ENCODE results near the gene ZCRB1. TPM values are rescaled to one million over a fixed set of nuclear protein-coding genes. Genes with fewer than 3 reads are reported as not detected.

Gene ZCRB1
- total RNA-seq, 1 experiment from 2014 or later, result 71.5 TPM

DNA sequence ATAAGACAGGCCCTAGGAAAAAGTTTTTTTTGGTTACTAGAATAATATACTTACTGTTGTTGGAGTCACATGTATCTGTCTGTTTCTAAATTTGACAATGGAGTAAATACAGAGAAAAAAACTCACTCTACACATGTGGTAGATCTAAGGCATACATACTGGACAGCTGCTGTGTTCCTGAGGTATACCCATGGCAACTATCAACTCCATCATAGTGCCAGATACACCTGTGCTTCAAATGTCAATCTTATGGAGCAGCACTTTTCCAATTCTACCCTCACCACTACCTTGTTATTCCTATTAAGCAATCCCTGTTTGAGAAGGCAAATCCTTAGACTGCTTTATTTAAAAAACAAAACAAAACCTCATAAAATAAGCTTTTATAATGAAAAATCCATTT lies 3.3 kb downstream of the ZCRB1 start:
- Histone ChIP-seq H3K9ac (ENCODE audit: extremely low read depth, insufficient read length, low read length) (no peak overlapping the region), H3K27ac (ENCODE audit: insufficient read length, low read depth, low read length) (no peak overlapping the region), H3K18ac (ENCODE audit: insufficient read length, low read depth, low read length) (no peak overlapping the region), H2BK20ac (ENCODE audit: low read depth, low read length, poor library complexity, severe bottlenecking) (no peak overlapping the region), H3K79me1 (ENCODE audit: insufficient read depth, low read depth, low read length, poor library complexity, severe bottlenecking) (no peaks in the 10 kb centered on the region), H2BK12ac (ENCODE audit: insufficient read length, low read depth, low read length) (no peak overlapping the region), H2AFZ (ENCODE audit: low read length) (no peak overlapping the region), H3K79me2 (ENCODE audit: insufficient read depth, low read length) (peaks cover 13% of the 10 kb centered on the region; the same call in 1 of the 2 replicates), H3K56ac (ENCODE audit: insufficient read length, low read depth, low read length) (no peak overlapping the region), H3K27me3 (ENCODE audit: insufficient read depth, low read length) (no peaks in the 10 kb centered on the region), H2BK120ac (ENCODE audit: low read depth, low read length, poor library complexity, severe bottlenecking) (no peak overlapping the region), H3K23me2 (ENCODE audit: insufficient read length, low read depth, low read length, poor library complexity, severe bottlenecking) (peaks cover 6% of the 10 kb centered on the region), H4K91ac (ENCODE audit: insufficient read length, low read depth, low read length) (no peak overlapping the region), H3K4me1 (ENCODE audit: insufficient read depth, low read length) (no peaks in the 10 kb centered on the region), H3K23ac (ENCODE audit: insufficient read length, low read depth, low read length) (no peak overlapping the region), H2AK5ac (ENCODE audit: insufficient read length, low read length) (no peak overlapping the region), H3K4me2 (ENCODE audit: insufficient read depth, insufficient read length, low read length) (no peak overlapping the region), H3K4ac (ENCODE audit: low read depth, low read length) (no peak overlapping the region), H3K9me3 (ENCODE audit: control insufficient read depth, low read depth, low read length) (no peaks in the 10 kb centered on the region), H4K8ac (replicated peaks; ENCODE audit: insufficient read length, low read depth, low read length) (no peak overlapping the region), H2BK5ac (ENCODE audit: insufficient read length, low read length) (no peak overlapping the region), H2BK15ac (ENCODE audit: low read depth, low read length) (no peak overlapping the region), H4K5ac (ENCODE audit: insufficient read length, low read depth, low read length) (no peak overlapping the region), H4K20me1 (ENCODE audit: control insufficient read depth, insufficient read depth, insufficient read length) (no peaks in the 10 kb centered on the region), H3K14ac (ENCODE audit: insufficient read depth, low read length) (no peak overlapping the region), H3T11ph (ENCODE audit: low read length) (no peak overlapping the region)
- Mint-ChIP-seq H3K27me3 (ENCODE audit: low read depth) (no peaks in the 10 kb centered on the region), H3K9me3 (no peaks in the 10 kb centered on the region), H3K36me3 (ENCODE audit: insufficient read depth in 1 of 3, low read depth in 3 of 3) (peaks cover 0 to 29% (median 14%) of the 10 kb centered on the region in 3 experiments; a peak in 6 of 7 replicates), H3K27ac (no peak overlapping the region), H3K4me3 (no peak overlapping the region), H3K4me1 (peaks cover 10 to 13% of the 10 kb centered on the region in 2 experiments)
- TF ChIP-seq CTCF (conservative IDR thresholded peaks at IDR 0.05), result no peak
- no peak for DNase-seq
